HG02938 (cell line): ENCODE data around the gene AKR1B15.
A peak's percentile ranks its signal among the peaks of the same experiment; 100 is the strongest.
"Not testable (repeated sequence)": the region's sequence is repeated elsewhere in the genome, so short reads cannot be mapped to it uniquely, and the experiment has no call there.

ENCODE experiments used
- ATAC-seq: cut with Tn5 transposase; IDR thresholded peaks from one replicate; pipeline ENCODE4 v1.9.1; 2021; ENCODE audit warnings: mild to moderate bottlenecking, moderate library complexity; ENCODE audit not compliant: unreplicated experiment

The AKR1B15 gene

DNA sequence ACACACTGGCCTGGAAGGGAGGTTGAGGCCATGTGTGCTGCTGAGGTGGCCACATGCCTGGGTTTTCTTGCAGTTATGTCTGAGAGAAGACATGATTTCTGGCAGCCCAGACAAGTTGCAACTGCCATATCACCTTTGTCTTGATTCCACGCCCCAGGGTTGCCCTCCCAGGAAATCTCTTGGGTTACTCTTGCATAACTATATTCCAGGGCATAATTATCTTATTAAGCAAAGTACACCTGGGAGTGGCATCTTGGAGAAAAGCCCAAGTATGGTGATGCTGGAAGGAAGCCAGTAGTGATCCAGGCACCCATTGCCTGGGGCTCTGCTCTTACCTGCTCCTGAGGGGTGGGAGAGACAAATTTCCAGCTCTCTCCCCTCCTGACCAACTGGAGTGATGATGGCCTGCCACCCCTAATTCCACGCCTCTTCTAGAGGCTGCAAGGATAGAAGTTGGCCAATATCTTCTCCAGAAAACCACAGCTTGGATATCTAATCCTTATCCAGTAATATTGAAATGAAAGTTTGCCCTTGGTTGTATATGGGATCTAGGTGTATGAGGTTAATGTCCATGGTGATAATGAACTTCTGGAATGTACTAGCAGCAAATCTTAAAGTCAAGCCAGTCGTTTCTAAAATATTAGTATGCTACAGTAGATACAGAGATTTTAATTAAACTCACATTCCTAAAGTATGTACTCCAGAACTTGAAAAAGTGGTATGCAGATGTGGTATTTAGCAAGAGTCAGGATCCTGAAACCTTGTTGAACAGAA lies 16.5 kb upstream of the AKR1B15 start:
- no peak for ATAC-seq

DNA sequence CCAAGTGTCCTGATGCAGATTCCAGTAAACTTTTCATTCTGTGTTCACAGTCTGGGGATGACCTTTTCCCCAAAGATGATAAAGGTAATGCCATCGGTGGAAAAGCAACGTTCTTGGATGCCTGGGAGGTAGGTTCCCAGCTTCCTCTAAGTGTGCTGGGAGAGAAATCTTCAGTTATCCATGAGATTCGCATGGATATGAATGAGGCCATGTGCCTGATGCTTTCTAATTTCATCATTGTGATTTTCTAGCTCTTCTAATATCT lies 16.0 kb upstream of the AKR1B15 start:
- ATAC-seq, result no peak

DNA sequence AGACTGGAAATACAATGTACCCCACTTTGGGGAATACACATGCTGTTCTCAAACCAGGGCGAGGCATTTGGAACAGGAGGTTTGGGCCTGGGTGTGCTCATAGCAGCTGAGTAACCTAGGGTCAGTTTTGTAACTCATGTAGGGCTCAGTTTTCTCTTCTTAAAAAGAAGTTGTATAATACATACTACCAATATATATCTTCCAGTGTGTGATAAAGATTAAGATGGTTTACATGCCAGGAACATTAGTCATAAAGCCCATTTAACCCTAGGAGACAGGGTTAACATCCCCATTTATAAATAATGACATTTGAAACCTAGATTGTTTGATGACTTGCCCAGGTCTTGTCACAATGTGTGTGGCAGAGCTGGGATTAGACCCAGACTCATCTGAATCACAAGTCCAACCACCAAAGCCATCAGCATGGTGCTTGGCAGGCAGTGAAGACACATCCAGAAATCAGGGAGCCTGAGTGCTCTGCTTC lies 15.6 kb upstream of the AKR1B15 start:
- ATAC-seq, result no peak

DNA sequence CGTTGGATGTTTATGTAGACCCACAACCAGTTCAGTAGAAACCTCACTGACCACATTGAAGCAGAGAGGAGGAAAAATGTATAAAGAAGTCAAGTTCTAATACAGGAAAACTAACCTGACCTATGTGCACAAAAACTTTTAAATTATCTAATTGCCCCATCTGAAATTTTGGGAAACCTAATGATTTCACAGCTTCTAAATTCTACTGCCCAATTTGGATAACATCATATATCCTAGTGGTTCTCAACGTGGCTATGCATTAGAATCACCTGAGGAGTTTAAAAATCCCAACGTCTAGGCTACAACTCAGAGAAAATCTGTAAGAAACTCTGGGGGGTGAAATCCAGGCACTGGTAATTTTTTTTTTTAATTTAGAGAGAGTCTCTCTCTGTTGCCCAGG lies 14.3 kb upstream of the AKR1B15 start:
- ATAC-seq, result no peak

DNA sequence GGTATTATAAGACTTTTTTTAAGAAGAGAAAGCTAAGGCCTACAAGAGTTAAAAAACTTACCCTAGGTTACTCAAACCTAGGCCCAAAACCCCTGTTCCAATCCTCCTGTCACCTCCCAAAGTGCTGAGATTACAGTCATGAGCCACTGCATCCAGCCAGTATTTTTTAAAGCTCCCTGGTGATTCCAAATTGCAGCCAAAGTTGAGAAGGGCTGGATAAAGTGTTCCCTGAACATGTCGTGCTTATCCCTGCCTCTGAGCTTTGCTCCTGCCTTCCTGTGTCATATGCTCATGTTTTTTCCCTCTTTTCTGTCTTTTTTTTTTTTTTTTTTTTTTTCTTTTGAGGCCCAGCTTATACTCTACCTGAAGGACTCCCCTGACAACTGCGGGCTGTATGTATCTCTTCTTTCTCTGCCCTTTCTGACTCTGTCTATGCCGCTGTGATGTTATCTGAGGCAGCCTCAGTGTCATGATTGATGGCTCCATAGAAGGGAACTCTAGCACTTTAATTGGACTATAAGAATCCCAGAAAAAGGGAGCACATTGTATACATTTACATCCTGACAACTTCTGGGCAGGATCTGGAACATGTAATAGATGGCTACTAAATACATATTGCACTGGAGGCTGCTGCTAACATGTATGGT lies 13.5 kb upstream of the AKR1B15 start:
- ATAC-seq, result no peak

DNA sequence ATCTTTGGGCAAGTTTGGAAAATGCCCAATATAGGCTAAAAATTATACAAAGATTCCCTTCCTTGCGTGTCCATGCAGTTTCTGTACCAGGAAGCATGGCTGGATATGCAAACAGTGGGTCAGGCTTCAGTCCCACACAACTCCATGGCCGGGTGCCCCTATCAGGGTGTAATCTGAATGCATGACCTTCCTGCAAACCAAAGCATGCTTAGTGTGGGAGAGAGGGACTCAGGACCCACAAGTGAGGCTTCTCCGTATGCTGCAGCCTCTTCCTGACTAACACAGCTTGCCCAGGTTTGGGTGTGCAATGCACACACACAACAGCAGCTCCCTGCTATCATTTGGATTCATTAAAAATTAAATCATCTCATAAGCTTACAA lies 13.0 kb upstream of the AKR1B15 start:
- ATAC-seq, result no peak

DNA sequence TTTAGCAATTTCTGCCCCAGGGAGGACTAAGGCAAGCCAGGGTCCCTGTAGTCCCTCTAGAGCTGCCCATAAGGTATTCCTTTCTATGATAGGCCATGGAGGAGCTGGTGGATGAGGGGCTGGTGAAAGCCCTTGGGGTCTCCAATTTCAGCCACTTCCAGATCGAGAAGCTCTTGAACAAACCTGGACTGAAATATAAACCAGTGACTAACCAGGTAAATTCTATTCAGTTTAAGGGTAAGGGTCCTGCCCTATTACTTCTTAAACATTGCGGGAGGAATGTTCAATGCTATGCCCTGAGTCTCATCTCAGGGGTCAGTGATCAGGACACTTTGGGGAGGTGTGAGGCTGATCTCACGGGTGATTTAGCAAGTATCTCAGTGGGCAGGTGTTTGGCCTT lies 12.4 kb upstream of the AKR1B15 start:
- ATAC-seq, result not testable (repeated sequence)

DNA sequence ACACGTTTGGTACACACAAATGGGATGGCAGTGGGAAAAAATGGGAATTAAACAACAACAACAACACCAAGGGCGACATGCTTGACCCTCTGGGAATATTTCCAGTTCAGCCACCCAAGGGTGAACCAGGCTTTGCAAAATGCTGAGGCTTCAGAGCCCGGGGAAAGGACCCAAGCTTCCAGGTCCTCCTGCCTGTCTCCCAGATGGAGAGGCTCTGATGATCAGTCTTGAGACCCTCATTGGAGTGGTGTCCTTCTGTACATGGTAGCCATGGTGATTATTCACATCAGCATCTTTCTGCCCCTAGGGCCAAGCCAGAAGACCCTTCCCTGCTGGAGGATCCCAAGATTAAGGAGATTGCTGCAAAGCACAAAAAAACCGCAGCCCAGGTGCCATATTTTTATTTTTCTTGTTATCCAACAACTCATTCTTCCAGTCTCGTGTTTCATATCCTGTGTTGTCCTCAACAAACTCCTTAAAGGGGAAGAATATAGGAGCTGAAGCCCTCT lies 11.6 kb upstream of the AKR1B15 start:
- ATAC-seq, result not testable (repeated sequence)

DNA sequence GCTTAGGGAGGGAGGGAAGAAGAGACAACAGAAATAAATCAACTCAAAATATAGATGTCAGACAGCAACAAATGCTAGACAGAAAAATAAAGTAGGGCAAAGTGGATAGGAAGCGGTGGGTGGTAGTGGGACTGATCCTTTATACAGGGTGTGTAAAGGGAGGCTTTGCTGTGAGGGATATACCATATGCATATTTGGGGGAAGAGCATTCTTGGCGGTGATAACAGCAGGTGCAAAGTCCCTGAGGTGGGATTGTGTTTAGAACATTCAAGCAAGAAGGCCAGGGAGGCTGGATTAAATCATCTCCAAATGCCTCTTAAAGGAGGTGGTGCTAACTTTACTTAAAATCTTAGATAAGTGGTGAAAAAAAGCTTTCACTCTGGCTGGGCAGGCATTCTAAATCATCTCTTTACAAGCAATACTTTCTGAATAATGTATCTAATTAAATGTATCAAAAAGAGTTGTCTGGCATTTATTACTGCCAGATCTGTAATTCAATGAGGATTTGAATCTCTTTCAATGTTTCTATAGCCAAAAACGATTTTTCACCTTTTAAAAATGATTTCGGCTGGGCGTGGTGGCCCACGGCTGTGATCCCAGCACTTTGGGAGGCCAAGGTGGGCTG lies 9.4 kb upstream of the AKR1B15 start:
- ATAC-seq, result no peak

DNA sequence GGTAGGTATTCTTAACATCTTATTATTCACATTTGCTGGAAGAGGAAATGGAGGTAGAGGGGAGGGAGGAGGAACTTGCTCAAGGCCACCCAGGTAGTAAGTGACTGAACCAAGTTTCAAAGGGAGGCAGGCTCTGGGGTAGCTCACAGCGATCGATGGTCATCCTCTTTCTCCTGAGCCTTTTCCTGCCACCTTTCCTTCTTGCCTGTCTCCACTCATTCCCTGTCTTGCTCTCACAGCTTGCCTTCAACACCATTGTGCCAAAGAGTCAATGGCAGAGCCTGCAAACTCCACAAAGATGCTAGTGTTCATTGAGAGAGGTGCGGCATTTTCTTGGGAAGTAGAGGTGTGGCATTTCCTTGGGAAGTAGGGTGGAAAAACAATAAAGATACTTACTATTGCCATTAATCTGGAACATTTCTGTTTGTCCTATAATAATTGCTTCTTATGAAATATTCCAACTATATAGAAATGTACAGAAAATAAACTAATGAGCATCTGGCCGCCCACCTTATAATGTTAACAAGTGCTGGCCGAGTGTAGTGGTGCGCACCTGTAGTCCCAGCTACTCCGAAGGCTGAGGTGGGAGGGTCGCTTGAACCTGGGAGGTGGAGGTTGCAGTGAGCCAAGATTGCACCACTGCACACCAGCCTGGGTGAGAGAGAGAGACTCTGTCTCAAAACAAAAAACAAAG lies 7.3 kb upstream of the AKR1B15 start:
- not testable (repeated sequence) for ATAC-seq

DNA sequence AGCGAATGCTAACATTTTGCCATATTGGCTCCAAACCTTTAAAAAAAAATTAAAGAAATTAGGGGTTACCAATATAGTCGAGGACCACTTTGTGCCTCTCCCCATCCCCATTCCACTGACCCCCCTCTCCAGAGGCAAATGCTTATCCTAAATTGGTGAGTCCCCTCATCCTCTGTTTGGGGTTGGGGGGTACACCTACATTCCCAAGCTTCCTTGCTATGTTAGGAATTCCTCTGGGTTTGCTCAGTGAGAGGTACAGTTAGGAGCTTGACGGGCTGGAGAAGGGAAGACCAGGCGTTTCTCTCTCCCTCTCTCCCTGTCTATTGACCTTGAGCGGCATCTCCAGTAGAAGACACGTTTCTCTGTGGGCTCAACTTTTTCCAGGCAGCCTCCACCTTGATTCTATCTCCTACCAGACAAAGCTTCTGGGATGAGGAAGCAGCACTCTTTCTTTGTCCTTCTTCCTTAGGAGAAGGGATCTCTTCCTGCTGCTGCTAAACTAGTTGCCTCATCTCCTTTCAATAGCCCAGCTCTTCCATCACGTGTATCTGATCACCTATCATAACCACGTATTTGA lies 6.6 kb upstream of the AKR1B15 start:
- ATAC-seq, result no peak

DNA sequence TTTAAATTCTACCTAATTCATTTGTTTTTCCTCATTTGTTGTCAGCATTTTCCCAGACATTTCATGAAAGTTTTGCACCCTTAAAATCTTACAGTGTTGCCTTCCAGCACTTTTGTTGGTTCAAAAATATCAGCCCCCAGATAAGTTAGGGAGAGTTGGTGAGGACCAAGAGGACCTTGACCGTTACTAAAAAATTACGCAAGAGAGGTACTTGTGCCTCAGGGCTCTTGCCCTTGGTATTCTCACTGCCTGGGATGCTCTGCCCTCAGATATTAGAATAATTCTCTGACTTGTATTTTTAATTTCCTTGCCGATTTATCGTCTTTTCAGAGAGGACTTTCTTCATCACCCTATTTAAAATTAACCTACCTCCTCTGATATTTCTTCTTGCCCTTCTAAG lies 3.5 kb upstream of the AKR1B15 start:
- ATAC-seq, result no peak

DNA sequence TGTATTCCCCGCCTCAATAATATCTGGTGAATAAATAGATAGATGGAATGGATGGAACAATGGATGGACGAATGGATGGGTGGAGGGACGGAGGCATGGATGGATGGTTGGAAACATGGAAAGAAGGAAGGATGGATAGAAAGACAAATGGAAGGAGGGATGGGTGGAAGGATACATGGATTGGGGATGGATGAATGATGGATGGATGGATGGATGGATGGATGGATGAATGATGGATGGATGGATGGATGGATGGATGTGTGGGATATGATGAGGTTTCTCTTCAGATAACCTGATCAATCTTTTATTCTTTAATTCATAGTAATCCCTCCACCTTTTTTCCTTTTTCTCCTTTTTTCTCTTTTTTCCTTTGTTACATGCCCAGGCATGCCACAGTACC lies 3.0 kb upstream of the AKR1B15 start:
- ATAC-seq, result no peak

DNA sequence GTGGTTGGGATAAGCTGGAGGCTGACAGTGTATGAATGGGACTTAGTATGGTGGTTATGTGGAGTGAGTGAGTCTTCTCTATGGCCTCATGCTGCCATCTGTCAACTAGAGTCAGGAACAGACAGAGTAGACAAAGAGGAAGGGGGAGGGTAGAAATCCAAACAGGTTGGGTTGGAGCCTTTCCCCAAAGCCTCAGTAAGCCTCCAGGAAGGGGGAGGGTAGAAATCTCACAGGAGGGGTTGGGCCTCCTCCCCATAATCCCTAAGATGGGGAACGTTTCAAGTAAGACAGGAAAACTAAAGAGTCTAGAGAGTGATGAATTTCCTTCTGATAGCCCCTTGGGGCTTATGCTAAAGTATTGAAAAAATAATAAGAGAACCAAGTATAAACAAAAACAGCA lies 2.0 kb upstream of the AKR1B15 start:
- no peak for ATAC-seq

DNA sequence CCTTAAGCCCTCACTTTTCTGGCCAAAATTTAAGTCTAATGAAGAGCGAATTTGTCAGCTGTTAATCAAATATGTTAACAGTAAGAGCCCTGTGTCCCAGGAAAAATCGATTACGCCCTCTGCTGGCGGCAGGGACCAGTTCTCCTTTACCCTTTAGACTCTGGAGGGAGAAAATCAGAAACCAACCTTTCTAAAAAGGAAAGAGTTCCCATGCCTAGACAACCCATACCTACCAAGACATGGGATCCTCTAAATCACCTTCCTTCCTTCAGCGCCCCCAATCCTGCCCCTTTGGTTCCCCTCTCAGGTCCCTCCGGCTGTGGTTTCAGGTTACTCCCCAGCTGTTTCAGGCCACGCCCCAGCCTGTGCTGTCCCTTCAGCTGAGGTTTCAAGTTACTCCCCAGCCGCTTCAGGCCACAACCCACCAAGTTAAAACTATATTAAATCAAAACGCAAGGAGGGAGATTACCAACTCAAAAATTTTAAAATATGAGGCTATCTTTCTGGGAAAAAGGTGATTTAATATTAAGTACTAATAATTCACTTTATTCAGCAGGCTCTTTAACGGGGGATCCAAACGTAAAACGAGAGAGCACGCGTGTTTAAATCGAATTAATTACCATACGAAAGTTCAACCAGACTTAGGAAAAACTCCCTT lies 1.4 kb upstream of the AKR1B15 start:
- ATAC-seq, result peak; percentile 62

DNA sequence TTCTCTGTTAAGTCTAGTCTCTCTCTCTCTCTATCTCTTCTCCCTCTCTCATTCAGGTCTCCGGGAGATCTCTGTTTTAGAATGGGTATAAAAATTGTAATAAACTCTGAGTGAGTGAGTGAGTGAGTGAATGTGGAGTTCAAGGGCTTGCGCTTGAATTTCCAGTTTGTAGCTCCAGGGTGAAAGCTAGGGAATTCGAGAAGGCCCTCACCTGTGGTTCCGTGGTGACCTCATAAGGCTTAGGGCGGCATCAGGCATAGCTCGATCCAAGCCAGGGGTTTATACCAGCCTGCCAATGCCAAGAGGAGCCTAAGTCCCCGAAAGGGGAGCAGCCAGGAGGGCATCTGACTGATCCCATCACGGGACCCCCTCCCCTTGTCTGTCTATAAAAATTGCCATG lies 456 bp downstream of the AKR1B15 start:
- ATAC-seq, result no peak

DNA sequence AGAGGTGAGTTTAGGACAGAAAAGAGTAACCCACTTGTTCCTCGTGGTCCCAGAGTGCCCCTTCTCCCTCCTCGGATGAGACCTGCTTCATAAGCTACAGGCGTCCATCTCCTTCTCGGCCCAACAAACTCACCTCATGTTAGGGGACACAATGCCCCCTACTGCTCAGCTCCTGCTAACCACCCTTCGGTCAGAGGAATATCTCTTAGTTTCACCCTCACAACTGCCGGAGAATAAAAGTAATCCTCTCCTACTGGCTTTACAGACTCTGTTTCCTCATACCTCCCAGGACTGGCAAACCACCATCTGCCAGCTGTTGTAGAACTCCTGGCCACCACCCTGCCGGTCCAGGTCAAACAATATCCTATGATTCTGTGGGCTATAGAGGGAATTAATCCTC lies 3.2 kb downstream of the AKR1B15 start:
- ATAC-seq, result no peak

DNA sequence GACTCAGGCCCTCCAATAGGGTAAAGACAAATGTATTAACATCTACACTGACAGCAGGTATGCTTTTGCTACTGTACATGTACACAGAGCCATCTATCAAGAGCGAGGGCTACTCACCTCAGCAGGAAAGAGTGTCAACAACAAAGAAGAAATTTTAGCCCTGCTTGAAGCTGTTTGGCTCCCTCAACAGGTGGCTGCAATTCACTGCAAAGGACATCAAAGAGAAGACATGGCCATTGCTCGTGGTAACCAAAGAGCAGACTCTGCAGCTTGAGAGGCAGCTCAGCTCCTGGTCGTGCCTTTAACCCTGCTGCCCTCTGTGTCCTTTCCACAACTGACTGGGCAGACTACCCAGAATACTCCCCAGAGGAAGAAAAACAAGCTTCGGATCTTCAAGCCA lies 5.1 kb downstream of the AKR1B15 start:
- ATAC-seq, result no peak

DNA sequence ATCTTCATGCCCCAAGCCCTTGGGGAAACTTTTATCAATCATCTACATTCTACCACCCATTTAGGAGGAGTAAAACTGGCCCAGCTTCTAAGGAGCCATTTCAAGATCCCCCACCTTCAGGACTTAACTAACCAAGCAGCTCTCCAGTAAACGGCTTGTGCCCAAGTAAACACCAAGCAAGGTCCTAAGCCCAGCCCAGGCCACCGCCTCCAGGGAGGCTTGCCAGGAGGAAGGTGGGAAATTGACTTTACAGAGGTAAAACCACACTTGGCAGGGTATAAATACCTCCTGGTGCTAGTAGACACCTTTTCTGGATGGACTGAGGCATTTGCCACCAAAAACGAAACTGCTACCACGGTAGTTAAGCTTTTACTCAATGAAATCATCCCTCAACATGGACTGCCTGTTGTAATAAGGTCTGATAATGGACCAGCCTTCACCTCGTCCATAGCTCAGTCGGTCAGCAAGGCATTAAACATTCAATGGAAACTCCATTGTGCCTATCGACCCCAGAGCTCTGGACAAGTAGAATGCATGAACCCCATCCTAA lies 5.6 kb downstream of the AKR1B15 start:
- no peak for ATAC-seq

DNA sequence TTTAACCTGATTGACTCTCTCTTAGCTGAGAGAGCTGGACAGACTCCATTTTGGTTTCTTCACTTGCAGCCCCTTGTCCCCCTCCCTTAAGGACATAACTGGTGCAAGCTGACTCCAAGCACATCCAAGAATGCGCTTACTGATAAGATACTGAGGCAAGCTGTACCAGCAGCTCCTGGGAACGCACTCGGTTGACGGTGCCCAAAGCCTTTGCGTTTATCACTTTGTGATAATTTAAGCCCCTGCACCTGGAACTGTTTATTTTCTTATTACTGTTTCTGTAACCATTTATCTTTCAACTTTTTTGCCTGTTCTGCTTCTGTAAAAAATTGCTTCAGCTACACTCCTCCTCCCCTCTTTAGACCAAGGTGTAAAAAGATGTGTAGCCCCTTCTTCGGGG lies 8.5 kb downstream of the AKR1B15 start:
- no peak for ATAC-seq
